T-helper 1 cell treated with Interleukin-12 subunit alpha and Interleukin-12 subunit beta and Interleukin-4 antibody, amounts not matched to agents 30 μg/mL and 1 μg/mL, for 36 hours (primary cell): Measurements from ENCODE around the gene HPCA.
A peak's percentile ranks its signal among the peaks of the same experiment; 100 is the strongest.

Experiments
- H3K27ac Mint-ChIP-seq: one replicate; pipeline ENCODE4 v1.8.0; 2021; ENCODE audit warnings: mild to moderate bottlenecking, mixed read lengths
- H3K27me3 Mint-ChIP-seq: one replicate; pipeline ENCODE4 v1.8.0; 2021; ENCODE audit warnings: low read depth, mixed read lengths
- H3K36me3 Mint-ChIP-seq: one replicate; pipeline ENCODE4 v1.8.0; 2021; ENCODE audit warnings: low read depth, mixed read lengths
- H3K4me1 Mint-ChIP-seq: one replicate; pipeline ENCODE4 v1.8.0; 2021; ENCODE audit warnings: low read depth, mixed read lengths
- H3K4me3 Mint-ChIP-seq: one replicate; pipeline ENCODE4 v1.8.0; 2021; ENCODE audit warnings: mild to moderate bottlenecking, moderate library complexity, mixed read lengths
- H3K9me3 Mint-ChIP-seq: one replicate; pipeline ENCODE4 v1.8.0; 2021; ENCODE audit warnings: mixed read lengths

The HPCA gene

GRCh38 chr1:32867671-32868070, 18.6 kb upstream of the HPCA start:
- Mint-ChIP-seq H3K9me3 (no peaks in the 10 kb centered on the region), H3K27ac (no peak overlapping the region), H3K36me3 (peaks cover 31% of the 10 kb centered on the region), H3K4me3 (no peak overlapping the region), H3K27me3 (peaks cover 36% of the 10 kb centered on the region), H3K4me1 (peaks cover 12% of the 10 kb centered on the region)

GRCh38 chr1:32868085-32868484, 18.2 kb upstream of the HPCA start:
- Mint-ChIP-seq H3K4me3 (no peak overlapping the region), H3K4me1 (peaks cover 12% of the 10 kb centered on the region), H3K27ac (no peak overlapping the region), H3K9me3 (no peaks in the 10 kb centered on the region), H3K27me3 (peaks cover 38% of the 10 kb centered on the region), H3K36me3 (peaks cover 28% of the 10 kb centered on the region)

GRCh38 chr1:32868806-32869455, 17.4 kb upstream of the HPCA start:
- peaks cover 12% of the 10 kb centered on the region for H3K4me1 Mint-ChIP-seq
- H3K27me3 Mint-ChIP-seq, result peaks cover 38% of the 10 kb centered on the region
- no peaks in the 10 kb centered on the region for H3K9me3 Mint-ChIP-seq
- no peak overlapping the region for H3K27ac Mint-ChIP-seq
- H3K36me3 Mint-ChIP-seq, result peaks cover 26% of the 10 kb centered on the region
- H3K4me3 Mint-ChIP-seq, result no peak overlapping the region

- no peaks in the 10 kb centered on the region for H3K9me3 Mint-ChIP-seq
- H3K27me3 Mint-ChIP-seq, result peaks cover 47% of the 10 kb centered on the region
- peaks cover 21% of the 10 kb centered on the region for H3K36me3 Mint-ChIP-seq
- peak overlapping the region; percentile 65 for H3K4me3 Mint-ChIP-seq
- peak overlapping the region; percentile 9 for H3K27ac Mint-ChIP-seq
- H3K4me1 Mint-ChIP-seq, result peaks cover 15% of the 10 kb centered on the region
Measured at GRCh38 chr1:32869923-32870614, 16.2 kb upstream of the HPCA start.

- Mint-ChIP-seq H3K4me3 (peak within 1 kb of the TSS; percentile 65), H3K9me3 (no peaks in the 10 kb centered on the region), H3K27me3 (peaks cover 54% of the 10 kb centered on the region), H3K27ac (peak within 1 kb of the TSS; percentile 9), H3K36me3 (peaks cover 21% of the 10 kb centered on the region), H3K4me1 (peaks cover 22% of the 10 kb centered on the region)
Measured at GRCh38 chr1:32870615-32871363, 15.5 kb upstream of the HPCA start, which contains the start of gene FNDC5. Gene FNDC5, minus strand, starts transcription at chr1:32870912.

- H3K4me3 Mint-ChIP-seq, result no peak overlapping the region
- H3K9me3 Mint-ChIP-seq, result no peaks in the 10 kb centered on the region
- H3K36me3 Mint-ChIP-seq, result peaks cover 17% of the 10 kb centered on the region
- H3K27me3 Mint-ChIP-seq, result peaks cover 60% of the 10 kb centered on the region
- H3K4me1 Mint-ChIP-seq, result peaks cover 24% of the 10 kb centered on the region
- H3K27ac Mint-ChIP-seq, result no peak overlapping the region
Measured at GRCh38 chr1:32871364-32872191, 14.7 kb upstream of the HPCA start.

GRCh38 chr1:32872192-32872460, 14.2 kb upstream of the HPCA start:
- Mint-ChIP-seq H3K27ac (no peak overlapping the region), H3K36me3 (peaks cover 17% of the 10 kb centered on the region), H3K4me1 (peaks cover 27% of the 10 kb centered on the region), H3K27me3 (peaks cover 63% of the 10 kb centered on the region), H3K4me3 (no peak overlapping the region), H3K9me3 (no peaks in the 10 kb centered on the region)

- no peak overlapping the region for H3K27ac Mint-ChIP-seq
- H3K27me3 Mint-ChIP-seq, result peaks cover 70% of the 10 kb centered on the region
- H3K9me3 Mint-ChIP-seq, result no peaks in the 10 kb centered on the region
- H3K4me1 Mint-ChIP-seq, result peaks cover 27% of the 10 kb centered on the region
- peaks cover 12% of the 10 kb centered on the region for H3K36me3 Mint-ChIP-seq
- no peak overlapping the region for H3K4me3 Mint-ChIP-seq
Measured at GRCh38 chr1:32873484-32873883, 12.8 kb upstream of the HPCA start.

- Mint-ChIP-seq H3K27ac (peak overlapping the region; percentile 10), H3K4me3 (no peak overlapping the region), H3K9me3 (no peaks in the 10 kb centered on the region), H3K4me1 (peaks cover 24% of the 10 kb centered on the region), H3K27me3 (peaks cover 54% of the 10 kb centered on the region), H3K36me3 (no peaks in the 10 kb centered on the region)
Measured at GRCh38 chr1:32874860-32875752, 11.2 kb upstream of the HPCA start.

GRCh38 chr1:32876341-32877210, 9.7 kb upstream of the HPCA start:
- Mint-ChIP-seq H3K9me3 (no peaks in the 10 kb centered on the region), H3K36me3 (no peaks in the 10 kb centered on the region), H3K4me3 (no peak overlapping the region), H3K27me3 (peaks cover 54% of the 10 kb centered on the region), H3K4me1 (peaks cover 19% of the 10 kb centered on the region), H3K27ac (no peak overlapping the region)

- no peaks in the 10 kb centered on the region for H3K36me3 Mint-ChIP-seq
- no peaks in the 10 kb centered on the region for H3K9me3 Mint-ChIP-seq
- H3K4me3 Mint-ChIP-seq, result no peak overlapping the region
- H3K27ac Mint-ChIP-seq, result no peak overlapping the region
- H3K27me3 Mint-ChIP-seq, result peaks cover 46% of the 10 kb centered on the region
- peaks cover 15% of the 10 kb centered on the region for H3K4me1 Mint-ChIP-seq
Measured at GRCh38 chr1:32877211-32878110, 8.8 kb upstream of the HPCA start.

GRCh38 chr1:32878183-32878582, 8.1 kb upstream of the HPCA start:
- Mint-ChIP-seq H3K4me3 (no peak overlapping the region), H3K4me1 (peaks cover 15% of the 10 kb centered on the region), H3K27me3 (peaks cover 41% of the 10 kb centered on the region), H3K9me3 (no peaks in the 10 kb centered on the region), H3K36me3 (no peaks in the 10 kb centered on the region), H3K27ac (no peak overlapping the region)
